GM20000 (cell line): ENCODE data around the gene PRKG2.

Experiments
- DNase-seq: peaks from one replicate; pipeline ENCODE4 v3.0.0; 2012; ENCODE audit warnings: low spot score
- TF ChIP-seq, protein P1 (sequence below): IDR thresholded peaks from 2 replicates; pipeline ENCODE4 v1.5.1; 2012; ENCODE audit warnings: mild to moderate bottlenecking, control low read depth; ENCODE audit errors: extremely low read depth, missing control alignments

Gene PRKG2

DNA sequence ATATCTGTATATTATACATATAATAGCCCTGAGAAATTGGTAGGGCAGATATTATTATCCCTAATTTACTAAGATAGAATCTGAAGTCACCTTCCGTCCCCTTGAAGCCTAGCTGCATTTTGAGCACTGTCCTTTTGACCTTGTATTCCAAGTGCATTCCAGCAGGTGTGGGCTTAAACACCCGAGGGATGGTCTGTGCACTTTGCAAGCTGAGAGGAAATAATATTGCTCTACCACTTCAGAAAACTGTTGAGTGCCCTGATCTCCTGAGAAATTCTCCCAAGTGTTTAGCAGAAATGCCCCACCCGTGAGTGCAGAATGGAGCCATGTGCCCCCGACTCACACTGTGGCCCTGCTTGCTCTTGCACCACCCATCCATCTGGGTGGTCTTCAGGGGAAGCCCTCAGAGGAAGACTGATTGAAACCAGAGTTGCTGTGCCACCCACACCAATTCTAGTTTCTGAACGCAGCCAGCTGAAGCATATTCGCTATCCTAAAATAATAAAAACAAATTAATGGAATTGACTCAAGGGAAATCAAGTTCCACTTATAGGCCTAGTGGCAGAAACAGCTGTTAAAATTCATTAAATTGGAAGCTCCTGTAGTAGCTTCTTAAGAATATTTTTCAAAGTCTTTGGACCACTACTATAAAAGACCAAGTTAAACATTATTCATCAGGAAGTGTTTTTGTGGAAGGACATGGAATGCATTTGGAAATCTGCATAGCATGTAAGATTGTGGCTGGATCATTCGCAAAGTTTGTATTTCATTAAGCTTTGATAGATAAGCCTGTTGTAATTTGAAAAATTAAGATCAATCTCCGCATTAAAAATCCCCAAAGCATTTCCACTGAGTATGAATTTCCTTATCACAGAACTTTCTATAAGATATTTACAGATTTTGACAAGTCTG is 41.3 kb upstream of the PRKG2 start:
- TF ChIP-seq, protein P1, sequence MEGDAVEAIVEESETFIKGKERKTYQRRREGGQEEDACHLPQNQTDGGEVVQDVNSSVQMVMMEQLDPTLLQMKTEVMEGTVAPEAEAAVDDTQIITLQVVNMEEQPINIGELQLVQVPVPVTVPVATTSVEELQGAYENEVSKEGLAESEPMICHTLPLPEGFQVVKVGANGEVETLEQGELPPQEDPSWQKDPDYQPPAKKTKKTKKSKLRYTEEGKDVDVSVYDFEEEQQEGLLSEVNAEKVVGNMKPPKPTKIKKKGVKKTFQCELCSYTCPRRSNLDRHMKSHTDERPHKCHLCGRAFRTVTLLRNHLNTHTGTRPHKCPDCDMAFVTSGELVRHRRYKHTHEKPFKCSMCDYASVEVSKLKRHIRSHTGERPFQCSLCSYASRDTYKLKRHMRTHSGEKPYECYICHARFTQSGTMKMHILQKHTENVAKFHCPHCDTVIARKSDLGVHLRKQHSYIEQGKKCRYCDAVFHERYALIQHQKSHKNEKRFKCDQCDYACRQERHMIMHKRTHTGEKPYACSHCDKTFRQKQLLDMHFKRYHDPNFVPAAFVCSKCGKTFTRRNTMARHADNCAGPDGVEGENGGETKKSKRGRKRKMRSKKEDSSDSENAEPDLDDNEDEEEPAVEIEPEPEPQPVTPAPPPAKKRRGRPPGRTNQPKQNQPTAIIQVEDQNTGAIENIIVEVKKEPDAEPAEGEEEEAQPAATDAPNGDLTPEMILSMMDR, result no peak

DNA sequence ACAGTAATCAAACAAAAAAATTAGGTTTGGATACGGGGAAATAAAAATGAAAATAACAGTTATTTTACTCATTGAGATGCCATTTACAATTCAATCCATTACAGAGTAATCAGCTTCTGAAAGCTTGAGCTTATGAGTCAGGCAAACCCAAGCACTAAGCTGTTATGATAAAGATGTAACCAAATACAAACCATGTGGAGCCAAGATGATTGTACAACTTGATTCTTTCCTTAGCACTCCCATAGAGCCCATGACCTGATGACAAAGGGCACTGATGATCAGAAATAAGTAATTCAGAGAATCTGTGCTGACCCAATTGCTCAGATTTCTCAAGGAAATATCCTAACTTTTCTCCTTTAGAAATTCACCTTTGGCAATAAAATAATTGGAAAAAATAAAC is 40.5 kb upstream of the PRKG2 start:
- TF ChIP-seq, protein P1, result no peak
- no peak for DNase-seq

More for the DNA sequence above, 41.3 kb upstream of the PRKG2 start:
- DNase-seq, result no peak

DNA sequence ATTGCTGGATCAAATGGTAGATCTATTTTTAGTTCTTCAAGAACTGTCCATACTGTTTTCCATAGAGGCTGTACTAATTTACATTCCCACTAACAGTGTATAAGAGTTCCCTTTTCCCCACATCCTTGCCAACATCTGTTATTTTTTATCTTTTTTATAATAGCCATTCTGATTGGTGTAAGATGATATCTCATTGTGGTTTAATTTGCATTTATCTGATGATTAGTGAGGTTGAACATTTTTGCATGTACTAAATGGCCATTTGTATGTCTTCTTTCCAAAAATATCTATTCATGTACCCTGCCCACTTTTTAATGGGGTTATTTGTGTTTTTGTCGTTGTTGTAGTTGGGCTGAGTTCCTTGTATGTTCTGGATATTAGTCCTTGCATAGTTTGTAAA is 35.4 kb upstream of the PRKG2 start:
- DNase-seq, result no peak
- TF ChIP-seq, protein P1, result no peak

DNA sequence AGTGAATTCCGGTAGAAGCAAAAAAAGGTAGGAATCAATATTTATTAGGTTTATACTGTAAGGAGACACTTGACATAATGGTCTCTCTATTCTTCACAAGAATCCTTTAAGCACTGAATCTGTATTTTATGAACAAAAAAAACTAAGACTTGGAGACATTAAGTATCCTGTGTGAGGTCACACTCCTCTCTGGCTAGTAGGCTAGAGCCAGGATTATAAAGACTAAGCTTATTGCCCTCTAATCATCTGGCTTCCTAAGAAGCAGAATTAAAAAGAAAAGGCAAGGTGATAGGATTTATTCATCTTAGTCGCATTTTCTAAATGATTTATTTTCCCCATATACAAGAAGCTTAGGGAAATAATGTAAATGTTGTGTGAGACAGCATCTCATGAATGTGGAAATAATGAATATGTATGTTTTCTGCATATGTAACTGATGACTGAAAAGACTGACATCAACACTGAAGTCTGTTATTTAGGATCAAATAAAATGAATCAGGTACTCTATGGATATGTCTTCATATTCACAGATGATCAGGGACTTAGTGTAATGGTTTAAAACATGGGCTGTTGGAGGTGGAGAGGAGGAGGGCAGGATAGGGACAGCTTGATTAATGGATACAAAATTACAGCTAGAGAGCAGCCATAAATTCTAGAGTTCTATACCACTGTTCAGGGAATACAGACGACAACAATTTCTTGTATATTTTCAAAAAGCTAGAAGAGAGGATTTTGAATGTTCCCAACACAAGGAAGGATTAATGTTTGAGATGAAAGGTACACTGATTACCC is 30.4 kb upstream of the PRKG2 start:
- no peak for DNase-seq
- TF ChIP-seq, protein P1, result no peak

DNA sequence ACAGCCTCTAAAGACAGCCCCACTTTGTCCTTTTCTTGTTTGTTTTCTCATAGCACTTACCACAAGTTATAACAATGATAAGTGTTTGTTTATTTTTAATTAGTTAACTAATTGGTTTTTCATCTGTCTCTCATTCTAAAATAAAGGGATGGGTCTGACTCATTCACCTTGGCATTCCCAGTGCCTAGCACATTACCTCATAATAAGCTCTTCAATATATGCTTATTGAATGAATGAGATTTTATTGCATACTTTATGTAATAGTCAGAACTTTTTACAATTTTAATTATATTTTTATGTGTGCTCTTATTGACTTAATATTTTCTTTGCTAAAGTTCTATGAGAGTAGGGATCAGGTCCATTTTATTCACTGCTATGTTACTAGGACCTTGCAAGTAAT is 22.8 kb upstream of the PRKG2 start:
- DNase-seq, result no peak
- TF ChIP-seq, protein P1, result no peak

DNA sequence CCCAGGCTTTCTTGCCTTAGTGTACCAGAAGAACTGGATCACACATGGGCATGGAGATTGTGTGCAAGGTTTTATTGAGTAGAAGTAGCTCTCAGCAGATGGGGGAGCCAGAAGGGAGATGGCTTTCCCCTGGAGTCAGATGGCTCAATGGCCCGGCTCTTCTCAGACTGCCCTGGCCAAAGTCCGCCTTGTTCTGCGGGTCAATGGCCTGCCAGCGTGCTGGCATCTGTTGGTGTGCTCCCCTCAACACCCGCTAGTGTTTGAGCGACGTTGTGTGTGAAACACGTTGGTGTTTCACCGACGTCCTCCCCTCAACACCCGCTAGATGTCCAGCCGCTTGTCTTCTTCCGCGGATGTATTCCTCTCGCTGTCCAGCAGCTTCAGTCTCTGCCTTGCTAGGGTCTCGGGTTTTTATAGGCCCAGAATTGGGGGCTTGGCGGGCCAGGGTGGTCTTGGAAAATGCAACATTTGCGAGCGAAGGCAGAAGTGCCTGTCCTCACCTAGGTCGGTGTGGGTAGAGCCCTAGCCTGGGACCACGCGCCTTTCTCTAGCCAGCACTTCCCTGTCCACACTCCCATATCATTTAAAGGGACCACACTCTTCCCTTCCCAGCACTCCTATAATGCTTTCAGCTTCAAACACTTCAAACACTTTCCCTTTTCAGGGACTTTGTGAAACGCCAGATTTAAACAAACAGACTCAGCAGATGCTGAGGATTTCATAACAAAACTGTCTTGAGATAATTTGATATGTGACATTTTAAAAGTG is 21.1 kb upstream of the PRKG2 start:
- TF ChIP-seq, protein P1, result no peak
- no peak for DNase-seq
